ENCODE measurements around the gene ZNF580.

ZNF580 gene

DNA sequence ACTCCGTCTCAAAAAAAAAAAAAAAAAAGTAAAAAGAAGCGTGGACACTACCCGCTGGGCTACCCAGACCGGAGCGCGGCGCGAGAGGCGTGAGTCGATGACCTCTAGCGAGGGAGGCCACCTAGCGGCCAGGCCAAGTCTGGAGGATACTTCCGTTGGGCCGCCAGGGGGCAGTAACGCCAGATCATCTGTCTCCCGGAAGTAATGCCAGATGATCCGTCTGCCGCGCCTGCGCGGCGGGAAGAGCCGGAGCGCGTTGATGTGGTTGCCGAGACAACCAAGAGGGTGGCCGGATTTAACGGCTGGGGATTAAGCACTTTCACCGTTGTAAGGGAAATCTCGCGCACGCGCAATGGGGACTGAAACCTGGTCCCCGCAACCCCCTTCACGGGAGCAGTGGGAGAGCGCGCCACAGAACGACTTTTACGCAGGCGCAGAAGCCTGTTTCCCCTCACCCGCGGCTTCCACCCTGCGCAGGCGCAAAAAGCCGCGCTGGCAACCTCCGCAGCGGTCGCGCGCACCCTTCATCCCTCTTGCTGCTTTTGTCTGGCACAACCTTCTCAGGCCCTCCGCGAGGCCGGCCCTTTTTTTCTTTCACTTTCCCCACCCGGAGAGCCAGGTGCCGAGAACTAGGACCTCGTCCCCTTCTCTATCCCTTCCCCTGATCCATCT is 13.0 kb downstream of the ZNF580 start (continued):
- TF ChIP-seq, protein P1, sequence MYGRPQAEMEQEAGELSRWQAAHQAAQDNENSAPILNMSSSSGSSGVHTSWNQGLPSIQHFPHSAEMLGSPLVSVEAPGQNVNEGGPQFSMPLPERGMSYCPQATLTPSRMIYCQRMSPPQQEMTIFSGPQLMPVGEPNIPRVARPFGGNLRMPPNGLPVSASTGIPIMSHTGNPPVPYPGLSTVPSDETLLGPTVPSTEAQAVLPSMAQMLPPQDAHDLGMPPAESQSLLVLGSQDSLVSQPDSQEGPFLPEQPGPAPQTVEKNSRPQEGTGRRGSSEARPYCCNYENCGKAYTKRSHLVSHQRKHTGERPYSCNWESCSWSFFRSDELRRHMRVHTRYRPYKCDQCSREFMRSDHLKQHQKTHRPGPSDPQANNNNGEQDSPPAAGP (tag by site-specific recombination; IDR thresholded peaks at IDR 0.05) = peak; percentile 57; the same call in 1 of the 2 replicates
- TF ChIP-seq KLF1 (tag by site-specific recombination; IDR thresholded peaks at IDR 0.05) (no peak), SCRT2 (tag by site-specific recombination; IDR thresholded peaks at IDR 0.05) (no peak), ZNF24 (tag by site-specific recombination; IDR thresholded peaks at IDR 0.05) (0 out of 2 replicates have a peak, but pooled peaks have one; percentile 43), SP7 (tag by site-specific recombination; IDR thresholded peaks at IDR 0.05) (peak; percentile 79), ZNF394 (tag by site-specific recombination; IDR thresholded peaks at IDR 0.05; ENCODE audit: borderline replicate concordance) (peak; percentile 57; the same call in 1 of the 2 replicates), GLIS2 (tag by site-specific recombination; IDR thresholded peaks at IDR 0.05) (peak; percentile 37; the same call in 1 of the 2 replicates), GFI1B (tag by site-specific recombination; IDR thresholded peaks at IDR 0.05) (no peak), ZBTB7A (tag by site-specific recombination; IDR thresholded peaks at IDR 0.05; ENCODE audit: low read depth) (0 out of 2 replicates have a peak, but pooled peaks have one; percentile 50), ZNF202 (tag by site-specific recombination; IDR thresholded peaks at IDR 0.05; ENCODE audit: borderline replicate concordance) (no peak), GLIS1 (tag by site-specific recombination; IDR thresholded peaks at IDR 0.05) (peak; percentile 57), ZNF654 (tag by site-specific recombination; IDR thresholded peaks at IDR 0.05; ENCODE audit: low read depth) (peak; percentile 39), ZNF843 (tag by site-specific recombination; IDR thresholded peaks at IDR 0.05) (peak; percentile 61; the same call in 1 of the 2 replicates), FEZF1 (tag by site-specific recombination; IDR thresholded peaks at IDR 0.05) (peak; percentile 41; the same call in 1 of the 2 replicates), ZNF660 (tag by site-specific recombination; IDR thresholded peaks at IDR 0.05) (peak; percentile 87), ZBTB21 (tag by site-specific recombination; IDR thresholded peaks at IDR 0.05) (peak; percentile 37; the same call in 1 of the 2 replicates), ZNF214 (tag by site-specific recombination; IDR thresholded peaks at IDR 0.05; ENCODE audit: borderline replicate concordance) (no peak), ZNF501 (tag by site-specific recombination; IDR thresholded peaks at IDR 0.05) (peak; percentile 78), ZNF2 (tag by site-specific recombination; IDR thresholded peaks at IDR 0.05) (peak; percentile 63; the same call in 1 of the 2 replicates), ZNF785 (tag by site-specific recombination; IDR thresholded peaks at IDR 0.05) (0 out of 2 replicates have a peak, but pooled peaks have one; percentile 25), KLF8 (tag by site-specific recombination; IDR thresholded peaks at IDR 0.05) (peak; percentile 74)
- TF ChIP-seq, protein P2, sequence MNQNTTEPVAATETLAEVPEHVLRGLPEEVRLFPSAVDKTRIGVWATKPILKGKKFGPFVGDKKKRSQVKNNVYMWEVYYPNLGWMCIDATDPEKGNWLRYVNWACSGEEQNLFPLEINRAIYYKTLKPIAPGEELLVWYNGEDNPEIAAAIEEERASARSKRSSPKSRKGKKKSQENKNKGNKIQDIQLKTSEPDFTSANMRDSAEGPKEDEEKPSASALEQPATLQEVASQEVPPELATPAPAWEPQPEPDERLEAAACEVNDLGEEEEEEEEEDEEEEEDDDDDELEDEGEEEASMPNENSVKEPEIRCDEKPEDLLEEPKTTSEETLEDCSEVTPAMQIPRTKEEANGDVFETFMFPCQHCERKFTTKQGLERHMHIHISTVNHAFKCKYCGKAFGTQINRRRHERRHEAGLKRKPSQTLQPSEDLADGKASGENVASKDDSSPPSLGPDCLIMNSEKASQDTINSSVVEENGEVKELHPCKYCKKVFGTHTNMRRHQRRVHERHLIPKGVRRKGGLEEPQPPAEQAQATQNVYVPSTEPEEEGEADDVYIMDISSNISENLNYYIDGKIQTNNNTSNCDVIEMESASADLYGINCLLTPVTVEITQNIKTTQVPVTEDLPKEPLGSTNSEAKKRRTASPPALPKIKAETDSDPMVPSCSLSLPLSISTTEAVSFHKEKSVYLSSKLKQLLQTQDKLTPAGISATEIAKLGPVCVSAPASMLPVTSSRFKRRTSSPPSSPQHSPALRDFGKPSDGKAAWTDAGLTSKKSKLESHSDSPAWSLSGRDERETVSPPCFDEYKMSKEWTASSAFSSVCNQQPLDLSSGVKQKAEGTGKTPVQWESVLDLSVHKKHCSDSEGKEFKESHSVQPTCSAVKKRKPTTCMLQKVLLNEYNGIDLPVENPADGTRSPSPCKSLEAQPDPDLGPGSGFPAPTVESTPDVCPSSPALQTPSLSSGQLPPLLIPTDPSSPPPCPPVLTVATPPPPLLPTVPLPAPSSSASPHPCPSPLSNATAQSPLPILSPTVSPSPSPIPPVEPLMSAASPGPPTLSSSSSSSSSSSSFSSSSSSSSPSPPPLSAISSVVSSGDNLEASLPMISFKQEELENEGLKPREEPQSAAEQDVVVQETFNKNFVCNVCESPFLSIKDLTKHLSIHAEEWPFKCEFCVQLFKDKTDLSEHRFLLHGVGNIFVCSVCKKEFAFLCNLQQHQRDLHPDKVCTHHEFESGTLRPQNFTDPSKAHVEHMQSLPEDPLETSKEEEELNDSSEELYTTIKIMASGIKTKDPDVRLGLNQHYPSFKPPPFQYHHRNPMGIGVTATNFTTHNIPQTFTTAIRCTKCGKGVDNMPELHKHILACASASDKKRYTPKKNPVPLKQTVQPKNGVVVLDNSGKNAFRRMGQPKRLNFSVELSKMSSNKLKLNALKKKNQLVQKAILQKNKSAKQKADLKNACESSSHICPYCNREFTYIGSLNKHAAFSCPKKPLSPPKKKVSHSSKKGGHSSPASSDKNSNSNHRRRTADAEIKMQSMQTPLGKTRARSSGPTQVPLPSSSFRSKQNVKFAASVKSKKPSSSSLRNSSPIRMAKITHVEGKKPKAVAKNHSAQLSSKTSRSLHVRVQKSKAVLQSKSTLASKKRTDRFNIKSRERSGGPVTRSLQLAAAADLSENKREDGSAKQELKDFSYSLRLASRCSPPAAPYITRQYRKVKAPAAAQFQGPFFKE (tag by site-specific recombination; IDR thresholded peaks at IDR 0.05; ENCODE audit: borderline replicate concordance) = no peak
- TF ChIP-seq, protein P3, sequence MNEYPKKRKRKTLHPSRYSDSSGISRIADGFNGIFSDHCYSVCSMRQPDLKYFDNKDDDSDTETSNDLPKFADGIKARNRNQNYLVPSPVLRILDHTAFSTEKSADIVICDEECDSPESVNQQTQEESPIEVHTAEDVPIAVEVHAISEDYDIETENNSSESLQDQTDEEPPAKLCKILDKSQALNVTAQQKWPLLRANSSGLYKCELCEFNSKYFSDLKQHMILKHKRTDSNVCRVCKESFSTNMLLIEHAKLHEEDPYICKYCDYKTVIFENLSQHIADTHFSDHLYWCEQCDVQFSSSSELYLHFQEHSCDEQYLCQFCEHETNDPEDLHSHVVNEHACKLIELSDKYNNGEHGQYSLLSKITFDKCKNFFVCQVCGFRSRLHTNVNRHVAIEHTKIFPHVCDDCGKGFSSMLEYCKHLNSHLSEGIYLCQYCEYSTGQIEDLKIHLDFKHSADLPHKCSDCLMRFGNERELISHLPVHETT (tag by site-specific recombination; IDR thresholded peaks at IDR 0.05) = peak; percentile 84
- TF ChIP-seq, protein P4, sequence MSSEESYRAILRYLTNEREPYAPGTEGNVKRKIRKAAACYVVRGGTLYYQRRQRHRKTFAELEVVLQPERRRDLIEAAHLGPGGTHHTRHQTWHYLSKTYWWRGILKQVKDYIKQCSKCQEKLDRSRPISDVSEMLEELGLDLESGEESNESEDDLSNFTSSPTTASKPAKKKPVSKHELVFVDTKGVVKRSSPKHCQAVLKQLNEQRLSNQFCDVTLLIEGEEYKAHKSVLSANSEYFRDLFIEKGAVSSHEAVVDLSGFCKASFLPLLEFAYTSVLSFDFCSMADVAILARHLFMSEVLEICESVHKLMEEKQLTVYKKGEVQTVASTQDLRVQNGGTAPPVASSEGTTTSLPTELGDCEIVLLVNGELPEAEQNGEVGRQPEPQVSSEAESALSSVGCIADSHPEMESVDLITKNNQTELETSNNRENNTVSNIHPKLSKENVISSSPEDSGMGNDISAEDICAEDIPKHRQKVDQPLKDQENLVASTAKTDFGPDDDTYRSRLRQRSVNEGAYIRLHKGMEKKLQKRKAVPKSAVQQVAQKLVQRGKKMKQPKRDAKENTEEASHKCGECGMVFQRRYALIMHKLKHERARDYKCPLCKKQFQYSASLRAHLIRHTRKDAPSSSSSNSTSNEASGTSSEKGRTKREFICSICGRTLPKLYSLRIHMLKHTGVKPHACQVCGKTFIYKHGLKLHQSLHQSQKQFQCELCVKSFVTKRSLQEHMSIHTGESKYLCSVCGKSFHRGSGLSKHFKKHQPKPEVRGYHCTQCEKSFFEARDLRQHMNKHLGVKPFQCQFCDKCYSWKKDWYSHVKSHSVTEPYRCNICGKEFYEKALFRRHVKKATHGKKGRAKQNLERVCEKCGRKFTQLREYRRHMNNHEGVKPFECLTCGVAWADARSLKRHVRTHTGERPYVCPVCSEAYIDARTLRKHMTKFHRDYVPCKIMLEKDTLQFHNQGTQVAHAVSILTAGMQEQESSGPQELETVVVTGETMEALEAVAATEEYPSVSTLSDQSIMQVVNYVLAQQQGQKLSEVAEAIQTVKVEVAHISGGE (tag by site-specific recombination; conservative IDR thresholded peaks at IDR 0.05; ENCODE audit: low read depth) = peak; percentile 97
- TF ChIP-seq, protein P5, sequence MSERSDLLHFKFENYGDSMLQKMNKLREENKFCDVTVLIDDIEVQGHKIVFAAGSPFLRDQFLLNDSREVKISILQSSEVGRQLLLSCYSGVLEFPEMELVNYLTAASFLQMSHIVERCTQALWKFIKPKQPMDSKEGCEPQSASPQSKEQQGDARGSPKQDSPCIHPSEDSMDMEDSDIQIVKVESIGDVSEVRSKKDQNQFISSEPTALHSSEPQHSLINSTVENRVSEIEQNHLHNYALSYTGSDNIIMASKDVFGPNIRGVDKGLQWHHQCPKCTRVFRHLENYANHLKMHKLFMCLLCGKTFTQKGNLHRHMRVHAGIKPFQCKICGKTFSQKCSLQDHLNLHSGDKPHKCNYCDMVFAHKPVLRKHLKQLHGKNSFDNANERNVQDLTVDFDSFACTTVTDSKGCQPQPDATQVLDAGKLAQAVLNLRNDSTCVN (tag by site-specific recombination; optimal IDR thresholded peaks at IDR 0.05) = peak; percentile 85
- TF ChIP-seq, protein P6, sequence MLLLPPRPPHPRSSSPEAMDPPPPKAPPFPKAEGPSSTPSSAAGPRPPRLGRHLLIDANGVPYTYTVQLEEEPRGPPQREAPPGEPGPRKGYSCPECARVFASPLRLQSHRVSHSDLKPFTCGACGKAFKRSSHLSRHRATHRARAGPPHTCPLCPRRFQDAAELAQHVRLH (tag by site-specific recombination; IDR thresholded peaks at IDR 0.05) = peak; percentile 91

Data from HEK293 (cell line).